ENCODE data around the gene ZAR1L.

Gene ZAR1L

DNA sequence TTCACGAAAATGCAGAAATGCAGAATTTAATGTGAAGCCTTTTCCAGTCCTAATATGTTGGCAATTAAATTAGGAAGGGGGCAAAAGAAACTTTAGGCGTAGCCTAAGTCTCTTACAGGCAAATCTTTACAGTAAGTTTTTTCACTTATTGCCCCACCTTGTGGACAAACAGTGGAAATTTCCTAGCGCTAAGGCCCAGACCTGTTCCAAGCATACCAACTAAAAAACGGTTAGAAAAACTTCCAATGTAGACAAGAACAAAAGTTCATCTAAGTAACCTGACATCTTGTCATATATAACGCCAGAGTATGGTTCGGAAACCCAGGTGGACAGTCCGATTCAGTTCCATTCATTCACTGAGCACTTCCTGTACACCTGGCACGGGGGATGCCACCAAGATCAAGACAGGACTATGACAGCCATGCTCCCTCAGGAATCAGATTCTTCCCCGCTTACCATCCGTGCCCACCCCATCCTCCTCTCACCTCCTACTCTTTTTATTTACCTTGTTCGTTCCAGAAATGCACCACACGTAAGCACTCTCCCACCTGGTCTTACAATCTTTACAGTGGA, 4.9 kb downstream of the ZAR1L start:
- Histone ChIP-seq H3K27ac (replicated peaks) (peak overlapping the region; percentile 63), H3K27me3 (ENCODE audit: insufficient read depth, poor library complexity, severe bottlenecking) (no peaks in the 10 kb centered on the region), H3K4me3 (replicated peaks; ENCODE audit: insufficient read depth, low read length) (peak overlapping the region; percentile 18; the same call in 1 of the 2 replicates)
- TF ChIP-seq CTCF (IDR thresholded peaks at IDR 0.05; ENCODE audit: insufficient read depth, low read length): peak; percentile 17
- no peak for TF ChIP-seq SPI1 (IDR thresholded peaks at IDR 0.05; ENCODE audit: borderline replicate concordance, low read depth)
- DNase-seq (ENCODE audit: low read depth in 1 of 2, low spot score in 1 of 2): peak; percentile 45 to 69

GRCh38 chr13:32309312-32310133, 5.6 kb downstream of the ZAR1L start:
- peak; percentile 44; the same call in 1 of the 2 replicates for TF ChIP-seq SPI1 (IDR thresholded peaks at IDR 0.05; ENCODE audit: borderline replicate concordance, low read depth)
- peak; percentile 84 for TF ChIP-seq POLR2AphosphoS5 (IDR thresholded peaks at IDR 0.05; ENCODE audit: low read depth)
- TF ChIP-seq REST (IDR thresholded peaks at IDR 0.05; ENCODE audit: insufficient replicate concordance, low read depth): no peak
- DNase-seq (ENCODE audit: low read depth in 1 of 2, low spot score in 1 of 2): peak in 1 of 2 experiments; percentile 78
- Histone ChIP-seq H3K4me3 (replicated peaks; ENCODE audit: insufficient read depth, low read length) (peak overlapping the region; percentile 18; the same call in 1 of the 2 replicates), H3K27me3 (ENCODE audit: insufficient read depth, poor library complexity, severe bottlenecking) (no peaks in the 10 kb centered on the region), H3K27ac (replicated peaks) (peak overlapping the region; percentile 63)

DNA sequence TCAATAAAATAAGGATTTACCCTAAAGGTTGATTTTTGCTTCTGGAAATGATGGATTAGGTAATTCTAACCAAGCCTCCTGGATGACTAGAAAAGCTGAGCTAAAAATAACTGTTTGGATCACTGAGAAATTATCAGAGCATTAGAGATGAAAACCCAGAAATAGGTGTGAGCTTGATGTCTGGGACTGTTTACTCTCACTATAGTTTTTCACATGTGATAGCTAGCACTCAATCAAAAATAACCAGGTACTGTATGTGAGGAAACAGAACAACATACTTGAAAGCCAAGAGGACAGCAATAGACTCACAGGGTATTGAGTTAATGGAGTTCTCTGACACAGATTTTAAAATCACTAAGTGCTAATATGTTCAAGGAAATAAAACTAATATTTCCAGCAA, 9.5 kb downstream of the ZAR1L start:
- DNase-seq (ENCODE audit: low read depth in 1 of 2, low spot score in 1 of 2): no peak
- Histone ChIP-seq H3K4me3 (replicated peaks; ENCODE audit: insufficient read depth, low read length) (no peak overlapping the region), H3K27me3 (ENCODE audit: insufficient read depth, poor library complexity, severe bottlenecking) (no peaks in the 10 kb centered on the region), H3K27ac (replicated peaks) (no peak overlapping the region)
- TF ChIP-seq CTCF (IDR thresholded peaks at IDR 0.05; ENCODE audit: insufficient read depth, low read length): no peak
- no peak for TF ChIP-seq GABPA (IDR thresholded peaks at IDR 0.05; ENCODE audit: low read depth)
- no peak for TF ChIP-seq SPI1 (IDR thresholded peaks at IDR 0.05; ENCODE audit: borderline replicate concordance, low read depth)
- no peak for TF ChIP-seq REST (IDR thresholded peaks at IDR 0.05; ENCODE audit: insufficient replicate concordance, low read depth)

- TF ChIP-seq GABPA (IDR thresholded peaks at IDR 0.05; ENCODE audit: low read depth): no peak
- TF ChIP-seq SPI1 (IDR thresholded peaks at IDR 0.05; ENCODE audit: borderline replicate concordance, low read depth): no peak
- no peak for TF ChIP-seq REST (IDR thresholded peaks at IDR 0.05; ENCODE audit: insufficient replicate concordance, low read depth)
- TF ChIP-seq POLR2AphosphoS5 (IDR thresholded peaks at IDR 0.05; ENCODE audit: low read depth): no peak
- no peak for TF ChIP-seq CTCF (IDR thresholded peaks at IDR 0.05; ENCODE audit: insufficient read depth, low read length)
- DNase-seq (ENCODE audit: low read depth in 1 of 2, low spot score in 1 of 2): no peak
Observed at GRCh38 chr13:32302461-32302860, 12.7 kb downstream of the ZAR1L start.

More at GRCh38 chr13:32302461-32302860, 12.7 kb downstream of the ZAR1L start:
- Histone ChIP-seq H3K27me3 (ENCODE audit: insufficient read depth, poor library complexity, severe bottlenecking) (no peaks in the 10 kb centered on the region), H3K4me3 (replicated peaks; ENCODE audit: insufficient read depth, low read length) (no peak overlapping the region), H3K27ac (replicated peaks) (no peak overlapping the region)

Data from HL-60 (cell line).